NCI-H1417 treated with DMSO at 0.1 percent for 48 hours (cell line): Measurements from ENCODE around the gene MAGED4.
"Not testable (repeated sequence)": the region's sequence is repeated elsewhere in the genome, so short reads cannot be mapped to it uniquely, and the experiment has no call there.

Source experiments
- DNase-seq: peaks from one replicate; lab custom pipeline; 2025; lab: John Stamatoyannopoulos, UW

Gene MAGED4

DNA sequence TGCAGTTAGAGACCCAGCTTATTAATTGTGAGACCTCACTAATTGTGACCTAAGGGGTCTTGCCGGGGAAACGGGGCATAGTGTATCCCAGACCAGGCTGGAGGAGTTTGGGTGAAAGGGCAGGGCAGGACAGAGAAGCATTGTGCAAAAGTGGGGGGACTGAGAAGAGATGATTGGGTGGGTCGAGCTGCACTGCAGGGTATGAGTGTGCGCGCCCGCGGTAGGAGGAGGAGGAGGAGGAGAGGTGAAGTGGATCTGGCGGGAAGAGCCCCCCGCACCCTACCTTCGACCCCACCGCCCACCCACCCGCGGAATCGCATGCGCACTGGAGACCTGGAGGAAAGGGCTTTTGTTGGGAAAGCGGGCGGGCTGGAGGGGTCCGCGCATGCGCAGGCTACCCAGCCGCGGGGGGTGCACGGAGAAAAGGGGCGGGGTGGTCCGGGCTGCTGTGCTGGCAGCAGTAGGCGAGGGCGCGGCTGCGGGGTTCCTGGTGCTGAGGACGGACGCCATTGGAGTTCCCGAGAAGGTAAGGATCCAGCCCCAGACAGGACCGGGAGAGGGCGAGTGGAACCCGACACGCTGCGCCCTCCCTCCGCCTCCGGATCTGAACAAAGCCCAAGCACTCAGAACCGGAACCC is at the start of gene MAGED4:
Gene MAGED4, plus strand, starts transcription at position 449 of the 638 bp plus-strand sequence. CDS start 1,035 bp downstream, outside the sequence.
- DNase-seq = not testable (repeated sequence)

- DNase-seq = no peak
These were observed 45.7 kb upstream of the MAGED4 start for GRCh38 chrX:52138830-52139544.

DNA sequence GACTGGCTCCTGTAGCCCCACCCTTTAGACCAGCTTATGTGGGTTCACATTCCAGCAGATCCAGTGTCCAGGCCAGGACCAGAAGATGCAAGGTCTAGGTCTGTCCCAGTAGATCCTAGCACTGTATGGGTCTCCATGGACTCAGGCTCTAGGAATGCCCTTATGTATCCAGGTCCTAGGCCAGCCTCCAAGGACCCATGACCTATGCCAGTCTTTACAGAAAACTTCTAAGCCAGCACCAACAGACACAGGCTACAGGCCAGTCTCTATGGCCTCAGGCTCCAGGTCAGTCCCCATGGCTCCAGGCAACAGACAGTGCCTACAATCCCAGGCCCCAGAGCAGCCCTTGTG is 45.2 kb upstream of the MAGED4 start:
- no peak for DNase-seq

- DNase-seq = no peak
These were observed 44.7 kb upstream of the MAGED4 start for GRCh38 chrX:52140020-52140419.

- not testable (repeated sequence) for DNase-seq
These were observed 34.0 kb upstream of the MAGED4 start for GRCh38 chrX:52150667-52151066.

DNA sequence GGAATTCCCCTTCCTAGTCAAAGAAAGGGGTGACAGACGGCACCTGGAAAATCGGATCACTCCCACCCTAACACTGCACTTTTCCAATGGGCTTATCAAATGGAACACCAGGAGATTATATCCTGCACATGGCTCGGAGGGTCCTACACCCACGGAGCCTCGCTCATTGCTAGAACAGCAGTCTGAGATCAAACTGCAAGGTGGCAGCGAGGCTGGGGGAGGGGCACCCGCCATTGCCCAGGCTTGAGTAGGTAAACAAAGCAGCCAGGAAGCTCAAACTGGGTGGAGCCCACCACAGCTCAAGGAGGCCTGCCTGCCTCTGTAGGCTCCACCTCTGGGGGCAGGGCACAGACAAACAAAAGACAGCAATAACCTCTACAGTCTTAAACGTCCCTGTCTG is 24.5 kb upstream of the MAGED4 start:
- DNase-seq = not testable (repeated sequence)

DNA sequence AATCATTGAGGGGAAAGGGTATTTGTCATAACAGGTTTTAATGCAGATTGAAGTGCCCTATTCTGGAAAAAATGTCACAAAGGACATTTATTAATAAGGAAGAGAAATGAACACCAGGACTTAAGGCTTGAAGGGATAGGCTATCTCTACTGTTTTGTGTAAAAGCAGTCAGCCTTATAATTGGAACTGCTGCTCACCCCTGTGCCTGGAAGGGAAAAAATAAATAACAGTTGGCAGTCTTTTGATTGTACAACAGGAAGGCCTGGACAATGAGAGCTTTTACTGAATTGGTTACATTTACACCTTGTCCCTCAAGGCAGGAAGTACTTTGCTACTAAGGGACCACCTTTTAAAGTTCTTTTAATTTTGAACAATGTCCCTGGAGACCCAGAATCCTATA is 17.8 kb upstream of the MAGED4 start:
- no peak for DNase-seq

GRCh38 chrX:52171055-52171454 is 13.6 kb upstream of the MAGED4 start:
- DNase-seq = not testable (repeated sequence)

DNA sequence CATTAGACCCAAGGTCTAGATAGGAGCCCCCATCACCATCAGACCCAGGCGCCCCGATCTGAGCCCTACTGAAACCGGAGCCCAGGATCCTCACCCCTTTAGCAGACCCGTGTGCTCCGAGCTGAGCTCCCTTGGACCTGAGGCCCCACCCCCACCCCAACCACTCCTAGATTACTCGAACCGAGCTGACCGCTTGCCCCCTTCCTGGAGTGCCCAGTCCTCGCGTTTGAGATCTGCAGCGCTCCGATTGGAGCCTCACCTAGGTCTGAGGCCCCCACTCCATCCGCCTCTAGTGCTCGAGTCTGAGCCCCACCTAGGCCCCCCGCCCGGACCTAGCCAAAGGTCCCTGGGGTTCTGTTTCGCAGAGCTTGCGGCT is 378 bp downstream of the MAGED4 start:
- not testable (repeated sequence) for DNase-seq

DNA sequence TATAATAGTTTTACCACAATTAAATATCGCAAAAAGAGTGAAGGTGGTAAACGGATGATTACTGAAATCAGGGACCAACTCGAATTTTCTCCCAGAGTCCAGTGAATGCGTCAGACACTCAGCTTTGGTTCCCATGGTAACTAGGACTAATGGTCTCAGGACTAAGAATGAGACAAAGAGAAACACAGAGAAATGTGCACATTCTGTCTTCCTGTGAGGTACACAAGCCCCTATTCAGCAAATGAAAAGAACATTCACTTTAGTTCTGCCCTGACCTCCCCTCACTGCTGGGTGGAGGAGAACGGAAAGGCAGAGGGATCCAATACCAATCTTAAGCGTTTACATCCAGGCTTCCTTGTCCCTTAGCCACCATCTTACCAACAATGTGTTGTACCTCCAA is 26.7 kb downstream of the MAGED4 start:
- DNase-seq = not testable (repeated sequence)

- no peak for DNase-seq
These were observed 28.6 kb downstream of the MAGED4 start for GRCh38 chrX:52213276-52213675.

DNA sequence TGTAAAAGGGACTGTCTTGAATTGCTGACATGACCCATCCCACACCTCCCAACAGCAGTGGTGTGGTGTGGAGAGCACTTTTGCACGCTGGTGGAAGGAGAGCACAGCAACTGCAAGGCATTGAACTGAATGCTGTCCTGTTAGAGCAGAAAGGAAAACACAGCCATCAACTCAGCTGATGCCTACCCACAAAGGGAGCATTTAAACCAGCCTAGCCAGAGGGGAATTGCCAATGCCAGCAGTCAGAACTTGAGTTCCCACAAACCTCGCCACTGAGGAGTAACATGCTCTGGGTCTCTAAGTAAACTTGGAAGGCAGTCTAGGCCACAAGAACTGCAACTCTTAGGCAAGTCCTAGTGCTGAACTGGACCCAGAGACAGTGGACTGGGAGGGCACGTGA is 31.9 kb downstream of the MAGED4 start:
- DNase-seq = no peak

- no peak for DNase-seq
These were observed 32.9 kb downstream of the MAGED4 start for GRCh38 chrX:52217494-52218160.

- no peak for DNase-seq
These were observed 36.2 kb downstream of the MAGED4 start for GRCh38 chrX:52220936-52221335.
